ENCODE results near the gene CASZ1. TPM values are rescaled to one million over a fixed set of nuclear protein-coding genes. Genes with fewer than 3 reads are reported as not detected.

Gene CASZ1
- polyA plus RNA-seq, 3 donors: 0.30 to 3.7 (median 0.50) TPM

DNA sequence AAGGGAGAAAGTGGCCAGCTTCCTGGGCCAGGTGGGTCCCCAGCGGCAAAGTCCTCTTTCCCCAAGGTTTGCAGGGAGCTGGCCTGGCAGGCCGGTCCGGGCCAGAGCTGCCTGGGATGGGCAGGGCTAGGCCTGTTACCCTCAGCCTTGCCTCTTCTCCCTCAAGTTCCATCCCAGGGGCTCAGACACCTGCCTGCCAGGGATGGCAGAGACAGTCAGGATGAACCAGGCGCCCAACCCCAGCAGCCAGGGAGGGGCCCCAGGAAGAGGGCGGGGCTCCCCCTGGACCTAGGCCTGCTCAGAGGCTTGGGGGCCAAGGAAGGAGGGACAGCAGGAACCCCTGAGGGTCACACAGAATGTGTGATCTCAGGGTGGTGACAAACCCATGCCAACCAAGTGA is 120.6 kb downstream of the CASZ1 start:
- H3K4me3 ChIP-seq (replicated peaks in 1 of 3; ENCODE audit: low read depth in 2 of 3, low read length in 3 of 3): no peak overlapping the region
- H3K79me2 ChIP-seq (ENCODE audit: insufficient read depth, low read length): no peaks in the 10 kb centered on the region
- H3K27me3 Mint-ChIP-seq (ENCODE audit: low read depth in 3 of 3): peaks cover 2 to 8% (median 4%) of the 10 kb centered on the region in 3 donors
- H3K36me3 Mint-ChIP-seq: no peaks in the 10 kb centered on the region
- WGBS (ENCODE audit: insufficient coverage): 97% methylated on average over 5 of the region's 5 CpGs
- no peaks in the 10 kb centered on the region for H3K9me3 ChIP-seq (replicated peaks in 1 of 2; ENCODE audit: control insufficient read depth in 1 of 2, insufficient read depth in 1 of 2, low read length in 2 of 2)
- no peak overlapping the region for H3K4me2 ChIP-seq (replicated peaks; ENCODE audit: extremely low read depth, low read length, poor library complexity, severe bottlenecking)
- H3K27me3 ChIP-seq (ENCODE audit: control insufficient read depth in 2 of 2, insufficient read depth in 2 of 2, low read length in 2 of 2): no peaks in the 10 kb centered on the region
- H4K20me1 ChIP-seq (ENCODE audit: insufficient read depth, low read length): peaks cover 3% of the 10 kb centered on the region
- H3K4me1 Mint-ChIP-seq: no peaks in the 10 kb centered on the region
- no peak for DNase-seq
- no peak overlapping the region for H3K4me3 Mint-ChIP-seq
- H3K27ac Mint-ChIP-seq: no peak overlapping the region
- no peak overlapping the region for H3K27ac ChIP-seq (ENCODE audit: low read depth in 1 of 2, low read length in 2 of 2)
- H3K4me1 ChIP-seq (ENCODE audit: control insufficient read depth in 1 of 2, insufficient read depth in 2 of 2, low read length in 2 of 2): no peaks in the 10 kb centered on the region
- H3K9ac ChIP-seq (ENCODE audit: insufficient read depth, low read length, poor library complexity, severe bottlenecking): no peak overlapping the region
- H2AFZ ChIP-seq (ENCODE audit: insufficient read depth, low read depth, low read length, poor library complexity, severe bottlenecking): no peak overlapping the region
- H3K9me3 Mint-ChIP-seq: no peaks in the 10 kb centered on the region
- no peaks in the 10 kb centered on the region for H3K36me3 ChIP-seq (replicated peaks in 1 of 2; ENCODE audit: control insufficient read depth in 1 of 2, insufficient read depth in 2 of 2, low read length in 2 of 2)
- TF ChIP-seq CTCF (IDR thresholded peaks at IDR 0.05): no peak
- intact Hi-C loops (cut with micrococcal nuclease): no loop called here

- Histone ChIP-seq H3K27me3 (ENCODE audit: control insufficient read depth in 2 of 2, insufficient read depth in 2 of 2, low read length in 2 of 2) (no peaks in the 10 kb centered on the region), H3K4me3 (replicated peaks in 1 of 3; ENCODE audit: low read depth in 2 of 3, low read length in 3 of 3) (no peak overlapping the region), H3K27ac (ENCODE audit: low read depth in 1 of 2, low read length in 2 of 2) (no peak overlapping the region), H2AFZ (ENCODE audit: insufficient read depth, low read depth, low read length, poor library complexity, severe bottlenecking) (no peak overlapping the region), H3K4me2 (replicated peaks; ENCODE audit: extremely low read depth, low read length, poor library complexity, severe bottlenecking) (no peak overlapping the region), H3K79me2 (ENCODE audit: insufficient read depth, low read length) (no peaks in the 10 kb centered on the region), H3K4me1 (ENCODE audit: control insufficient read depth in 1 of 2, insufficient read depth in 2 of 2, low read length in 2 of 2) (no peaks in the 10 kb centered on the region), H3K36me3 (replicated peaks in 1 of 2; ENCODE audit: control insufficient read depth in 1 of 2, insufficient read depth in 2 of 2, low read length in 2 of 2) (no peaks in the 10 kb centered on the region), H3K9ac (ENCODE audit: insufficient read depth, low read length, poor library complexity, severe bottlenecking) (no peak overlapping the region), H3K9me3 (replicated peaks in 1 of 2; ENCODE audit: control insufficient read depth in 1 of 2, insufficient read depth in 1 of 2, low read length in 2 of 2) (no peaks in the 10 kb centered on the region), H4K20me1 (ENCODE audit: insufficient read depth, low read length) (peaks cover 3% of the 10 kb centered on the region)
- Mint-ChIP-seq H3K9me3 (no peaks in the 10 kb centered on the region), H3K4me3 (no peak overlapping the region), H3K4me1 (peaks cover 1% of the 10 kb centered on the region), H3K36me3 (no peaks in the 10 kb centered on the region), H3K27me3 (ENCODE audit: low read depth in 3 of 3) (peaks cover 4 to 8% (median 7%) of the 10 kb centered on the region in 3 donors), H3K27ac (no peak overlapping the region)
- WGBS (ENCODE audit: insufficient coverage): 95% methylated on average over 23 of the region's 29 CpGs
- DNase-seq: no peak
- TF ChIP-seq CTCF (IDR thresholded peaks at IDR 0.05): no peak
- intact Hi-C loops (cut with micrococcal nuclease): no loop called here
Observed at GRCh38 chr1:10674700-10675609, 121.5 kb downstream of the CASZ1 start.

All from CD14-positive monocyte (primary cell).